Measurements from ENCODE around the gene ADAMTS7. TPM values are rescaled to one million over a fixed set of nuclear protein-coding genes. Genes with fewer than 3 reads are reported as not detected.
"Not testable (repeated sequence)": the region's sequence is repeated elsewhere in the genome, so short reads cannot be mapped to it uniquely, and the experiment has no call there.

Gene ADAMTS7
- total and polyA plus RNA-seq, 2 of the 8 experiments (the other 6 are each of a cell fraction or from before 2014, with no cell fraction given) = 27.9 to 45.2 TPM

DNA sequence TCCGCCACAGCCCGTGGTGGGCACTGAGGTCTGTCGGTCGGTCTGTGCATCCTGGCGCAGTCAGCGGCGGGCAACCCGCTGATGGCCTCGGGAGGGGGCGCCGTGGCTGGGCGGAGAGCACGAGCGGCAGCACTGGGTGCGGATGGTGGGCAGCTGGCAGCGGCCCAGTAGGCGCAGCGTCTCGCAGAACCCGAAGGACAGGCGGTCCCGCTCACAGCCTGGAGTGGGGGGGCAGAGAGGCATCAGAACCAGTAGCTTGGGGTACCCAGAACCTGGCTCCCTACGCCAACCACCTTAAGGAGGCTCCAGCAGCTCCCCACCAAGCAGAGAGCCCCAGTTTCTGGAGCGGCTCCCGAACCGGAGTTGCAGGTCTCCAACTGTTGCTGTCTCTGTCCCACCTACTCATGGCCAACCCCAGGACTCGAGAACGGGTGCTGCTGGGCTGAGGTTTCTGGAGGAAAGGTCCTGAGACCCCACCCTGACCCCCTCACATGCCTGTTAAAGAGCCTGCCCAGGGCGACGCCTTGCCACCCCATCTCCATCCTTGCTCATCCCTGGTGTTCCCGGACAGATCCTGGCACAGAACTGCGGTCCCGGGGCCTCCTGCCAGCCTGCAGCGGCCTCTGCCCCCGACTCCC, 51.8 kb downstream of the ADAMTS7 start:
- H3K9me3 ChIP-seq (ENCODE audit: insufficient read depth in 2 of 2, low read depth in 1 of 2, low read length in 1 of 2); H3K36me3 ChIP-seq (ENCODE audit: control insufficient read depth in 2 of 4, insufficient read depth in 4 of 4, low read length in 3 of 4); H3K23me2 ChIP-seq (ENCODE audit: low read depth, low read length); H3K79me2 ChIP-seq (ENCODE audit: control insufficient read depth in 1 of 2, insufficient read depth in 2 of 2, low read length in 2 of 2); H3K27ac ChIP-seq (ENCODE audit: low read depth, low read length); H3K4me1 ChIP-seq (replicated peaks in 1 of 4; ENCODE audit: control insufficient read depth in 3 of 4, insufficient read depth in 4 of 4, low read length in 3 of 4); H2AFZ ChIP-seq (ENCODE audit: low read length); H3K4me3 ChIP-seq (ENCODE audit: extremely low read depth in 1 of 4, insufficient read depth in 2 of 4, low read depth in 3 of 4, low read length in 4 of 4); H4K20me1 ChIP-seq (replicated peaks in 1 of 2; ENCODE audit: control insufficient read depth in 1 of 2, insufficient read depth in 2 of 2, low read length in 2 of 2); H3K27me3 ChIP-seq (replicated peaks in 1 of 4; ENCODE audit: control insufficient read depth in 3 of 4, extremely low read depth in 1 of 4, insufficient read depth in 3 of 4, low read length in 3 of 4); H3K79me1 ChIP-seq (ENCODE audit: low read depth, low read length); H2BK120ac ChIP-seq (replicated peaks; ENCODE audit: low read depth, low read length); H3K9ac ChIP-seq (replicated peaks in 1 of 4; ENCODE audit: extremely low read depth in 1 of 4, low read depth in 3 of 4, low read length in 3 of 4); H3K56ac ChIP-seq (replicated peaks; ENCODE audit: insufficient read length, low read depth, low read length); H3K14ac ChIP-seq (ENCODE audit: insufficient read length); FAIRE-seq; H2BK20ac ChIP-seq (ENCODE audit: low read length); H4K91ac ChIP-seq (replicated peaks; ENCODE audit: insufficient read length, low read length); H4K8ac ChIP-seq (ENCODE audit: extremely low read depth, insufficient read depth, low read length); H4K5ac ChIP-seq (ENCODE audit: insufficient read length, low read depth, low read length); H3K4me2 ChIP-seq (ENCODE audit: insufficient read depth in 1 of 2, low read depth in 2 of 2, low read length in 2 of 2); H2BK12ac ChIP-seq (ENCODE audit: low read depth, low read length); H3K4ac ChIP-seq (replicated peaks; ENCODE audit: insufficient read length, low read depth, low read length); H2BK5ac ChIP-seq (ENCODE audit: low read depth, low read length); H3K23ac ChIP-seq (ENCODE audit: insufficient read length); H3K18ac ChIP-seq (ENCODE audit: extremely low read depth, low read length); H2AK5ac ChIP-seq (ENCODE audit: low read depth, low read length); H2BK15ac ChIP-seq (ENCODE audit: low read length): not testable (repeated sequence)
- DNase-seq (ENCODE audit: low read depth in 1 of 2, low spot score in 2 of 2) = peak in 1 of 2 experiments; percentile 43
- WGBS, 2 experiments (ENCODE audit: extremely low coverage in 1 of 2, insufficient coverage in 1 of 2, insufficient read length in 1 of 2, insufficient replicate concordance in 2 of 2, low coverage in 1 of 2, low lambda C conversion rate in 2 of 2, missing lambda C conversion rate in 1 of 2) = 91% methylated on average over 28 of the region's 35 CpGs; no CpG with 5 or more reads in 1 of the 2 experiments
- ChIA-PET POLR2A (ENCODE audit: partially characterized antibody) (interaction anchor here (0.7 kb wide), 1 partner anchor 145 kb away, joined by 3 read pairs; no protein-coding TSS in a partner anchor), CTCF (ENCODE audit: partially characterized antibody) (interaction anchor here (0.8 to 13.9 kb wide), 4 partner anchors 11 to 114 kb away, joined by 3 to 82 read pairs (median 4); partner anchors contain the start of gene ADAMTS7)

Measured in H1 (cell line).